GM19239 (cell line): ENCODE results near the gene PIM2.

ENCODE experiments used
- DNase-seq: peaks from one replicate; pipeline ENCODE4 v3.0.0; 2011; ENCODE audit warnings: low spot score; ENCODE audit not compliant: insufficient read length
- FAIRE-seq: peaks from 2 replicates; lab custom pipeline; 2011; peaks lifted over from hg19 to GRCh38; lab: Jason Lieb, UNC

PIM2 gene

DNA sequence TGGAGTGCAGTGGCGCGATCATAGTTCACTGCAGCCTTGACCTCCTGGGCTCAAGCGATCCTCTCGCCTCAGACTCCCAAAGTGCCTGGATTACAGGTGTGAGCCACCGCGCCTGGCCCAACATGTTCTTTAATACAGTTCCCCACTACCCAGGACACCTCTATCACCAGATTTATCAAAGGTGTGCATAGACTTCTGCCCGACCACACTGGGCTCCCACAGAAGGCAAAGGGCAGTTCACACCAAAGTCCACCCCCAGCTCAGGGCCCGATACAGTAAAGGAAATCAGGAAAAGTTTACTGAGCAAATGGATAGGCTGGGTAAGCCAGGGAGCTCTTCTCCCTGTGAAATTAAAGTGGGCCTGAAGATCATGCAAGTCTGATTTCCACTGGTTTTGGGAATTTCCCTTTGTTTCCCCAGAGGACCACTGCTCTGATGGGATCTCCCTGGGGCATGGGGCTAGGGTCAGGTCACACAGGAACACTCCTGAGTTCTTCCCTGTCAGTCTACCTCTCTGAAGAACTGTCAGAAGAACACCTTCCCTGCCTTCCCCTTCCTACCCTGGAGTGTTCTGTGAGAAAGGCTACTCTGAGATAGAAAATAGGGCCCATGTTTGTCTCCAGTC lies 17.7 kb upstream of the PIM2 start:
- no peak for DNase-seq
- no peak for FAIRE-seq

DNA sequence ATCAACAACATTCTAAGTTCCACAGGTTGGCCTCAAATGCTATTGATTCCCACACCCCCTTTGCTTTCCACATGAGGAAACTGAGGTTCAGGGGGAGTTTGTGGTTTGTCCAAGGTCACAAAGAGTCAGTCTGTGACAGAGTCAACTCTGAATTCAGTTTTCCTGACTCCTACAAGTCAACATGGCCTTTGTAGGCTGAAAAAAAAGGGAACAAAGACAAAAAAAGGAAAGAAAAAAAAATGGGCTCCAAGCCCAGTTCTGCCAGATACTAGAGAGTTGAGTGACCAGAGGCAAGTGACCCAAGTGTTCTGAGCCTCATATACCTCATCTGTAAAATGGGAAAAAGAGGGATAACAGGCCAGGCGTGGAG lies 16.5 kb upstream of the PIM2 start:
- DNase-seq (no peak), FAIRE-seq (no peak)

GRCh38 chrX:48934581-48935300 lies 15.9 kb upstream of the PIM2 start:
- FAIRE-seq, result peak; percentile 85
- DNase-seq, result no peak

DNA sequence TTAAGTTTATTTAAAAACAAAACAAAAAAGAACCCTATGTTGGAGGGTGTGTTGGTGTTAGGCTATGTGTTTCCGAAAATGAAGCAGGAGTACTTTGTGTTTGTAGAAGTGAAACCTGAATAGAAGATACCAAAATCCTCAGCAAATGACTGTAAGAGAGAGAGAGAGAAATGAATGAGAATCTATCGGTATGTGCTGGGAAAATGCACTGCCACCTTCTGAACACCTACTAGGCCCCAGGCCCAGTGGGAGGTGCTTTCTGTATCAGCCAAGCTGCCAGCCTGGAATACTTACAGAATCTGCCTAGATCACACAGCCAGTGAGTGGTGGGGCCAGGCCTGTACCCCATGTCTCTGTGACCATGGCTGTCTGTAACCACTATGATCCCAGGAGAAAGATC lies 14.9 kb upstream of the PIM2 start:
- DNase-seq (no peak), FAIRE-seq (peak; percentile 89)

DNA sequence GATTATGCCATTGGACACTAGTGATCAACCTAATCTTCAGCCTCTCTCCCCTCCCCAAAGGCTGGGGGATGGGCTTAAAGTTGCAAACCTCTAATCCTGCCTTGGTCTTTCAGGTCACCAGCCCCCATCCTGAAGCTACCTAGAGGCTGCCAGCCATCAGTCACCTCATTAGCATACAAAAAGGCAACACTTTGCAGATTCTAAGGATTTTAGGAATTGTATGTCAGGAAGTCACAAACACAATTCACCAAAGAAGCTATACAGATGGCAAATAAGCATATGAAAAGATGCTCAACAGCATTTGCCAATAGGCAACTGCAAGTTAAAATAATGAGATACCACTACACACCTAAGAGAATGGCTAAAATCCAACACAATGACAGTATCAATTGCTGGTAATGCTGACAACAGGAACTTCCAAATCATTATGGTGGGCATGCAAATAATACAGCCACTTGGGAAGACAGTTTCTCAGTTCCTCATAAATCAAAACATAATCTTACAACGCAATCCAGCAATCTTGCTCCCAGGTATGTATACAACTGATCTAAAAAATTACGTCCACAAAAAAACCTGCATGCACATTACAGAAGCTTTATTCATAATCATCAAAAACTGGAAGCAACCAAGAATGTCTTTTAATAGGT lies 9.0 kb upstream of the PIM2 start:
- no peak for FAIRE-seq
- DNase-seq, result no peak

- FAIRE-seq (peak; percentile 48), DNase-seq (no peak)
These were observed 8.3 kb upstream of the PIM2 start for GRCh38 chrX:48927123-48927522.

DNA sequence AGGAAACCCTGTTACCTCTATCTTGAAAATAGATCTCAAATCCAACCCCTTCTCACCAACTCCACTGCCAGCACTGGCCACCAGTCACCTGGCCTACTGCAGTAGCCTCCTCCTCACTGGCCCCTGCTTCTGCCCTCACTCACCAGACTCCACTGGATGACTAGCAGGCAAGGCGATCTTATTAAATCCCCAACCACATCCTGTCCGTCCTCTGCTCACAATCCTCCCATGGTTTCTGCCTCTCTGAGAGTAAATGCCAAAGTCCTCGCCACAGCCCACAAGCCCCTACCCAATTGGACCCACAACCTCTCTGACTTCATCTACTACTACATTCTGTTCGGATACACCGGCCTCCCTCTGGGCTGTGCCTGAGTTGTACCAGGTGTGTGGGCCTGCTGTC lies 5.4 kb upstream of the PIM2 start:
- no peak for DNase-seq
- no peak for FAIRE-seq

DNA sequence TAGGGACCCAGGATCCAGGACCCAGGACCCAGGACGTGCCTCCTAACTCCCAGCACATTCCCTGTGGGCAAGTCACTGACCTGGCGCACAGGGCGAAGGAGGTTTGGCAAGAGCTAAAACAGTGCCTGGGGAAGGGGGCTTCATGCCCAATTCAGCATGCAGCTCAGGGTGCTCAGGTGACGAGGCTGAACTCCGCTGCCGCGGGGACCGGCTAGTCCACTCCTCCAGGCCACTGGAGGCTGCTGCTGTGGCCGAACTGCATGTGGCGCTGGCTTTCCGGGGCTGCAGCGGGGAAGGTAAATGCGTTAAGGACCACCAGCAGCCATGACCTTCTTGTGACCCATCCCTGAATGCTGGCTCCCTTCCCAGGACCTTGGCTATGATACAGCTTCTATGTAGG lies 4.9 kb upstream of the PIM2 start:
- FAIRE-seq (no peak), DNase-seq (no peak)

GRCh38 chrX:48920718-48921104 lies 1.9 kb upstream of the PIM2 start:
- DNase-seq (no peak), FAIRE-seq (no peak)

GRCh38 chrX:48919947-48920717 lies 1.3 kb upstream of the PIM2 start:
- FAIRE-seq, result peak; percentile 83
- no peak for DNase-seq

DNA sequence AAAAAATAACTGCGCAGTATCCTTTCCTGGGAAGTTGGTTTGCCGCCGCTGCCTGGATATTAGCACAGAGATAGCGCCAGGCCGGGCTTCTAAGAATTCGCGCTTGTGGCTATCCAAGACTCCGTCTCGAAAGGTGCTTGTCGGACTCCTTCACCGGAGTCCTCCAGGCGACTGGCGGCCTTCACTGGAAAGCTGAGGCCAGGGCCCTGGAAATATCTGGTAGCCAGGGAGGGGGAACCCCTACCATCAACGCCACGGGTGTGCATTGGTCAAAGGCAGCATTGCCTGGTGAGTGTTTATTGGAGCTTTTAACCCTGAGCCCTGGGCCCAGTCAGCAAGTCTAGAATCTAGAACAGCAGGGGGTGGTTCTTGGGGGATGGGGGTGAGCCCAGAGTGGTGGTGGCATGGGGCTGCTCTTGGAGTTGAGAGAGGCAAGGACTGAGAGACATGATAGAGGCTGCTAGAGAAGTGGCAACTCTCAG lies 577 bp upstream of the PIM2 start:
- DNase-seq (no peak), FAIRE-seq (no peak)

GRCh38 chrX:48918301-48918642 lies 552 bp downstream of the PIM2 start:
- peak; percentile 63 for FAIRE-seq

DNA sequence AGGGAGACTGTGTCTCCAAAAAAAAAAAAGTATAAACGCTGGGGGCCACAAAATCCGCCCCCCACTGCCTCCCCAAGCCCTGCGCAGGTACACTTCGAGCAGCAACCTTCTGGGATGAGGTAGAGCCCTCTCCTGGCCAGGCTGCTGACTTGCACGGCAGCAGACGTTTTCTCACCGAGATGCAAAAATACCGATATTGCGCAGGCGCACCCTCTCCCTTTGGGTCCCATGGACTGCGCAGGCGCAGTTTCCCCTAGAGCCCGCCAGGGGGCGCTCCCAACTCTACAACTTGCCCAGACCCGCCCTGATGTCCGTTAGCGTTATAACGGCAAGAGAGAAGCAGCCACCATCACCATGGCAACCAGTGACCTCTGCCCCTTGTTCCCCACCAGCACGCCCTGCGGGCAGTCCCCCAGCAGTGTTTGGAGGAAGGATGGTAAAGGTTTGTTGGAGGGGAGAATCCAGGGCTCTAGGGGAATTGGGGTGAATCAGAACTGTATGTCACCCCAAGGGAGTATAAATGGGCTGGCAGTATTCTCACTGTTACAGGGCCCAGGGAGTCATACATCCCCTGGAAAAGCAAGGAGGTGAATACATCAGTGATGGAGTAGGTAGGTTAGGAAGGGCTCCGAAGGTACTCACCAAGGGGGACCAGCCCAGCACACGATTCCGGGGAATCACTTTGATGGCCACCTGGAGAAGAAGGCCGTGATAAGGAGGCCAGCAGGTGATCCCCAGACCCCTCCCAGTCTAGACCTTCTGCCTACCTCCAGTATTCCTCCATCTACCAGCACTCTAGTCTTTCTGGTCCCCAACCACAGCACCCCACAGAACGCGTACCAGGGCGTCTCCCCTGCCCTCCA lies 1.5 kb downstream of the PIM2 start:
- FAIRE-seq (peak; percentile 99), DNase-seq (peak; percentile 43)

More at GRCh38 chrX:48918301-48918642, 552 bp downstream of the PIM2 start:
- DNase-seq, result no peak

- FAIRE-seq, result no peak
- DNase-seq, result no peak
These were observed 4.0 kb downstream of the PIM2 start for GRCh38 chrX:48914593-48915493.

- FAIRE-seq (peak; percentile 26), DNase-seq (no peak)
These were observed 5.0 kb downstream of the PIM2 start for GRCh38 chrX:48913605-48914366.

GRCh38 chrX:48911412-48912182 lies 7.2 kb downstream of the PIM2 start, which contains the start of gene SLC35A2:
Gene SLC35A2 (minus strand): TSS chrX:48911646. CDS start chrX:48911636, 10 bp downstream.
- DNase-seq (peak; percentile 68), FAIRE-seq (peak; percentile 99)

DNA sequence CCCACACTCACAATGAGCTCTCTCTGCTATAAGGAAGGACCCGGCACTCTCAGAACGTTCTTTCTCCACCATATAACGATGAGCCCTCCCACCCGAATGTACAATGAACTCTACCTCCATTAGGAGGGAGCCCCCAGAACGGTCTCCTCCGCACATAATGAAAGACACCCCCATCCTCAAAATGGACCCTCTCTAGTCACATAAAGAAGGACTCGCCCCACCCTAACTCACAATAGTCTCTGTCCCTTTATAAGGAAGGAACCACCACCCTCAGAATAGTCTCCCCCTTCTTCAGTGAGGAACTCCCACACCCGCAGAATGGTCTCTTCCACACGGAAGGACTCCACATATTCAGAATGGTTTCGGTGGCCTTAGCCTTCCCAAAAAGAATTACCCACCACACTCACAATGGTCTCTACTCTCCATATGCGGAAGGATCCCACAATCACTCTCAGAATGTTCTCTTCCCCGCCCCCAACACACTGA lies 7.9 kb downstream of the PIM2 start:
- DNase-seq (no peak), FAIRE-seq (no peak)
